K562 (cell line): ENCODE results near the gene CTSW. TPM values are rescaled to one million over a fixed set of nuclear protein-coding genes. Genes with fewer than 3 reads are reported as not detected.

Experiments used
- ATF1 ChIP-seq, 2 experiments: fragments of 450-650 bp in 1 of 2; IDR thresholded peaks; 2 replicates each; pipeline ENCODE4 v1.6.1; 2016; ENCODE audit warnings: missing compliant biosample characterization in 1 of 2, missing genetic modification characterization in 1 of 2
- BCL6 ChIP-seq: fragments of 250-450 bp; sonication (Bioruptor Pico); IDR thresholded peaks from 2 replicates; pipeline ENCODE4 v1.4.0; 2020
- BCOR ChIP-seq: fragments of 450-650 bp; IDR thresholded peaks from 2 replicates; pipeline ENCODE4 v1.6.1; 2016
- BRCA1 ChIP-seq, 2 experiments: fragments of 450-650 bp in 1 of 2; sonication (generic) in 1 of 2; formaldehyde crosslinking in 1 of 2; IDR thresholded peaks; 2 replicates each; pipeline versions ENCODE4 v1.5.0 to v1.6.1; 2017 to 2020; ENCODE audit warnings: mild to moderate bottlenecking in 1 of 2, missing genetic modification reagents in 1 of 2
- BRD4 ChIP-seq: fragments of 200-600 bp; sonication (generic); IDR thresholded peaks from 2 replicates; pipeline ENCODE4 v1.6.1; 2017; ENCODE audit warnings: inconsistent platforms
- E2F6 ChIP-seq, 2 experiments: IDR thresholded peaks; 2 replicates each; pipeline ENCODE4 v1.6.1; 2011; ENCODE audit warnings: borderline replicate concordance in 1 of 2, control low read depth in 1 of 2, low read depth in 1 of 2, low read length in 1 of 2, mild to moderate bottlenecking in 1 of 2, mixed read lengths in 1 of 2, moderate library complexity in 1 of 2; ENCODE audit not compliant: insufficient read depth in 1 of 2, insufficient read length in 1 of 2, poor library complexity in 1 of 2, severe bottlenecking in 1 of 2; ENCODE audit errors: extremely low read depth in 1 of 2
- EZH2 ChIP-seq: IDR thresholded peaks from 2 replicates; pipeline ENCODE4 v1.6.1; 2012; ENCODE audit warnings: low read depth, mild to moderate bottlenecking, inconsistent platforms, low read length, borderline replicate concordance
- MLLT1 ChIP-seq, 2 experiments: fragments of 450-650 bp; IDR thresholded peaks; 2 replicates each; pipeline ENCODE4 v1.6.1; 2016
- NCOR1 ChIP-seq: fragments of 450-650 bp; IDR thresholded peaks from 2 replicates; pipeline ENCODE4 v1.6.1; 2016; ENCODE audit warnings: mild to moderate bottlenecking, moderate library complexity
- SOX6 ChIP-seq: fragments of 450-650 bp; IDR thresholded peaks from 2 replicates; pipeline ENCODE4 v1.6.1; 2014; ENCODE audit warnings: mild to moderate bottlenecking
- TEAD4 ChIP-seq, 2 experiments: sonication (generic) in 1 of 2; formaldehyde crosslinking in 1 of 2; IDR thresholded peaks; 2 replicates each; pipeline versions ENCODE4 v1.6.1 to v1.8.0; 2012 to 2022; ENCODE audit warnings: borderline replicate concordance in 1 of 2, inconsistent platforms in 1 of 2, low read length in 1 of 2, mild to moderate bottlenecking in 1 of 2, missing genetic modification reagents in 1 of 2
- ZMIZ1 ChIP-seq, 2 experiments: fragments of 150-350 bp in 1 of 2; IDR thresholded peaks; 2 replicates each; pipeline ENCODE4 v1.6.1; 2012 to 2016; ENCODE audit warnings: low read depth in 2 of 2, low read length in 2 of 2, mild to moderate bottlenecking in 1 of 2, moderate library complexity in 1 of 2
- ZNF143 ChIP-seq: sonication (generic); formaldehyde crosslinking; IDR thresholded peaks from 2 replicates; pipeline ENCODE4 v1.9.0; 2022; ENCODE audit warnings: mild to moderate bottlenecking, missing genetic modification reagents
- ZNF592 ChIP-seq: fragments of 450-650 bp; IDR thresholded peaks from 2 replicates; pipeline ENCODE4 v1.6.1; 2017; ENCODE audit warnings: antibody characterized with exemption, mild to moderate bottlenecking
- ZNF699 ChIP-seq: fragments of 250-450 bp; sonication (Bioruptor Pico); IDR thresholded peaks from 2 replicates; pipeline ENCODE4 v1.8.0; 2021; ENCODE audit warnings: mild to moderate bottlenecking, moderate library complexity; ENCODE audit not compliant: insufficient replicate concordance
- ZNF764 ChIP-seq: fragments of 250-450 bp; sonication (Bioruptor Pico); IDR thresholded peaks from 2 replicates; pipeline ENCODE4 v1.4.0; 2020; ENCODE audit warnings: low read depth, mild to moderate bottlenecking, moderate library complexity
- polyA plus RNA-seq, 8 experiments: library from polyadenylated mRNA; depleted of rRNA in 4 of 8; stranded (reverse) in 5 of 8; unstranded in 3 of 8; fragments of >200 nt; fragmentation: Nextera tagmentation in 2 of 8; fragmentation: Illumina TruSeq in 1 of 8; extraction: Ambion mirVana in 2 of 8; extraction: Trizol in 1 of 8; gene quantifications; 2 replicates each; pipeline versions ENCODE4 v1.2.1 to v1.2.3, GENCODE V29; 2011 to 2014; ENCODE audit warnings: inconsistent platforms in 1 of 8, missing spikeins in 1 of 8
- total RNA-seq, 7 experiments: library from RNA; depleted of rRNA in 6 of 7; stranded (reverse); fragments of >200 nt in 6 of 7; fragmentation: Illumina TruSeq in 2 of 7; extraction: Trizol in 2 of 7; gene quantifications; 2 replicates each; pipeline versions ENCODE4 v1.2.1 to v1.2.3, GENCODE V29; 2011 to 2021; ENCODE audit warnings: low replicate concordance in 1 of 7

CTSW gene
- total and polyA plus RNA-seq, 9 of the 15 experiments (the other 6 are each of a cell fraction or from before 2014, with no cell fraction given) = 0.04 TPM; not detected in 8

- TF ChIP-seq ZNF592 (0 out of 2 replicates have a peak, but pooled peaks have one; percentile 45), BCOR (0 out of 2 replicates have a peak, but pooled peaks have one; percentile 13), TEAD4 (IDR thresholded peaks at IDR 0.05; ENCODE audit: low read length) (peak; percentile 60; the same call in 1 of the 2 replicates), TEAD4 (CRISPR knock-in tag; IDR thresholded peaks at IDR 0.05; ENCODE audit: borderline replicate concordance) (no peak), ZNF699 (CRISPR knock-in tag) (no peak), ZNF143 (CRISPR knock-in tag) (no peak), ZNF764 (CRISPR knock-in tag) (0 out of 2 replicates have a peak, but pooled peaks have one; percentile 31), NCOR1 (peak; percentile 55), BRCA1 (IDR thresholded peaks at IDR 0.05) (no peak), BRCA1 (CRISPR knock-in tag; IDR thresholded peaks at IDR 0.05) (no peak), BCL6 (CRISPR knock-in tag) (no peak), EZH2 (no peak), E2F6 (IDR thresholded peaks at IDR 0.05; ENCODE audit: borderline replicate concordance in 1 of 2, extremely low read depth in 1 of 2, insufficient read depth in 1 of 2, insufficient read length in 1 of 2, low read depth in 1 of 2, low read length in 1 of 2, poor library complexity in 1 of 2, severe bottlenecking in 1 of 2) (peak; percentile 72 to 85), BRD4 (no peak), ZMIZ1 (IDR thresholded peaks at IDR 0.05; ENCODE audit: low read depth in 2 of 2, low read length in 2 of 2) (peak in 1 of 2 experiments; percentile 75; a peak in 2 of 4 replicates), ATF1 (CRISPR knock-in tag; IDR thresholded peaks at IDR 0.05) (peak; percentile 79), ATF1 (tag; IDR thresholded peaks at IDR 0.05) (peak; percentile 95), MLLT1 (IDR thresholded peaks at IDR 0.05) (peak in 1 of 2 experiments; percentile 82; a peak in 1 of 4 replicates), SOX6 (0 out of 2 replicates have a peak, but pooled peaks have one; percentile 32)
Measured at GRCh38 chr11:65888163-65888814, 8.7 kb downstream of the CTSW start, which contains the start of gene FIBP (continued).
